H1 (cell line): ENCODE results near the gene DAZAP2. TPM values are rescaled to one million over a fixed set of nuclear protein-coding genes. Genes with fewer than 3 reads are reported as not detected.

Experiments used
- CTCF ChIA-PET: fragments of 300-600 bp; sonication (Branson Sonifier 250); formaldehyde crosslinking; loops from one replicate; lab custom pipeline; 2021; ENCODE audit not compliant: partially characterized antibody; lab: Charles Lee
- POLR2A ChIA-PET: fragments of 300-600 bp; sonication (Branson Sonifier 250); formaldehyde crosslinking; loops from one replicate; lab custom pipeline; 2021; ENCODE audit warnings: inconsistent platforms; ENCODE audit not compliant: partially characterized antibody; lab: Charles Lee
- DNase-seq, 2 experiments: peaks; one replicate each; pipeline versions ENCODE4 v3.0.0 to v3.0.0-alpha.2; 2010 to 2022; ENCODE audit warnings: low spot score in 2 of 2, low read depth in 1 of 2, mixed read lengths in 1 of 2
- FAIRE-seq: peaks from 2 replicates; lab custom pipeline; 2011; peaks lifted over from hg19 to GRCh38; lab: Jason Lieb, UNC
- H2AFZ ChIP-seq: 2 replicates; pipeline ENCODE4 v1.8.1; 2012; ENCODE audit warnings: low read length, inconsistent platforms
- H2AK5ac ChIP-seq: 2 replicates; pipeline ENCODE4 v1.6.1; 2013; ENCODE audit warnings: low read depth, low read length
- H2BK120ac ChIP-seq: replicated peaks from 2 replicates; pipeline ENCODE3; 2013; ENCODE audit warnings: low read depth, low read length, inconsistent platforms
- H2BK12ac ChIP-seq: 2 replicates; pipeline ENCODE4 v1.6.1; 2013; ENCODE audit warnings: low read depth, low read length
- H2BK15ac ChIP-seq: 2 replicates; pipeline ENCODE4 v1.6.1; 2013; ENCODE audit warnings: low read length
- H2BK20ac ChIP-seq: 2 replicates; pipeline ENCODE4 v1.6.1; 2013; ENCODE audit warnings: low read length
- H2BK5ac ChIP-seq: 2 replicates; pipeline ENCODE4 v1.6.1; 2013; ENCODE audit warnings: low read depth, low read length
- H3K14ac ChIP-seq: 2 replicates; pipeline ENCODE4 v1.6.1; 2013; ENCODE audit warnings: inconsistent platforms; ENCODE audit not compliant: insufficient read length
- H3K18ac ChIP-seq: 2 replicates; pipeline ENCODE4 v1.6.1; 2013; ENCODE audit warnings: low read length; ENCODE audit errors: extremely low read depth
- H3K23ac ChIP-seq: 2 replicates; pipeline ENCODE4 v1.6.1; 2013; ENCODE audit warnings: inconsistent platforms; ENCODE audit not compliant: insufficient read length
- H3K23me2 ChIP-seq: 2 replicates; pipeline ENCODE4 v1.6.1; 2013; ENCODE audit warnings: low read depth, low read length
- H3K27ac ChIP-seq: 2 replicates; pipeline ENCODE4 v1.6.1; 2011; ENCODE audit warnings: low read depth, low read length, inconsistent platforms
- H3K27me3 ChIP-seq, 4 experiments: replicated peaks in 1 of 4; 1 replicate in 1 of 4; 2 replicates in 3 of 4; pipeline versions ENCODE4 v1.6.1 to v1.8.1; 2011 to 2013; ENCODE audit warnings: low read length in 3 of 4, mild to moderate bottlenecking in 3 of 4, inconsistent platforms in 2 of 4, mixed read lengths in 2 of 4, moderate library complexity in 1 of 4; ENCODE audit not compliant: control insufficient read depth in 3 of 4, insufficient read depth in 3 of 4; ENCODE audit errors: extremely low read depth in 1 of 4
- H3K36me3 ChIP-seq, 4 experiments: 2 replicates each; pipeline versions ENCODE4 v1.6.1 to v1.8.1; 2011 to 2013; ENCODE audit warnings: mild to moderate bottlenecking in 4 of 4, low read length in 3 of 4, moderate library complexity in 2 of 4, control low read depth in 1 of 4, inconsistent platforms in 1 of 4; ENCODE audit not compliant: insufficient read depth in 4 of 4, control insufficient read depth in 2 of 4
- H3K4ac ChIP-seq: replicated peaks from 2 replicates; pipeline ENCODE3; 2013; ENCODE audit warnings: low read length, low read depth, mixed read lengths, inconsistent platforms; ENCODE audit not compliant: insufficient read length
- H3K4me1 ChIP-seq, 4 experiments: replicated peaks in 1 of 4; 1 replicate in 1 of 4; 2 replicates in 3 of 4; pipeline versions ENCODE4 v1.6.1 to v1.8.1; 2011 to 2013; ENCODE audit warnings: low read length in 3 of 4, inconsistent platforms in 2 of 4, mixed read lengths in 1 of 4; ENCODE audit not compliant: insufficient read depth in 4 of 4, control insufficient read depth in 3 of 4
- H3K4me2 ChIP-seq, 2 experiments: 2 replicates each; pipeline versions ENCODE4 v1.6.1 to v1.8.1; 2011 to 2013; ENCODE audit warnings: low read depth in 2 of 2, low read length in 2 of 2, control low read depth in 1 of 2, inconsistent platforms in 1 of 2, mild to moderate bottlenecking in 1 of 2; ENCODE audit not compliant: insufficient read depth in 1 of 2
- H3K4me3 ChIP-seq, 4 experiments: fragments of 200-600, 300-600 bp in 1 of 4; sonication (generic), shearing (Covaris generic), sonication (Bioruptor Twin) in 1 of 4; 2 replicates each; pipeline versions ENCODE4 v1.5.1 to v1.8.1; 2011 to 2016; ENCODE audit warnings: low read length in 4 of 4, low read depth in 3 of 4, control low read depth in 2 of 4, inconsistent platforms in 2 of 4, mild to moderate bottlenecking in 2 of 4, mixed read lengths in 1 of 4, moderate library complexity in 1 of 4; ENCODE audit not compliant: insufficient read depth in 2 of 4; ENCODE audit errors: extremely low read depth in 1 of 4
- H3K56ac ChIP-seq: replicated peaks from 2 replicates; pipeline ENCODE3; 2013; ENCODE audit warnings: low read depth, mild to moderate bottlenecking, mixed read lengths, low read length, inconsistent platforms; ENCODE audit not compliant: insufficient read length
- H3K79me1 ChIP-seq: 2 replicates; pipeline ENCODE4 v1.6.1; 2013; ENCODE audit warnings: low read depth, low read length, control low read depth
- H3K79me2 ChIP-seq, 2 experiments: 2 replicates each; pipeline versions ENCODE4 v1.6.1 to v1.8.1; 2012 to 2013; ENCODE audit warnings: low read length in 2 of 2, mild to moderate bottlenecking in 2 of 2, inconsistent platforms in 1 of 2; ENCODE audit not compliant: insufficient read depth in 2 of 2, control insufficient read depth in 1 of 2
- H3K9ac ChIP-seq, 4 experiments: replicated peaks in 1 of 4; 1 replicate in 1 of 4; 2 replicates in 3 of 4; pipeline versions ENCODE4 v1.6.1 to v1.8.1; 2011 to 2013; ENCODE audit warnings: low read depth in 3 of 4, low read length in 3 of 4, control low read depth in 2 of 4, mild to moderate bottlenecking in 2 of 4, moderate library complexity in 2 of 4, inconsistent platforms in 1 of 4; ENCODE audit errors: extremely low read depth in 1 of 4
- H3K9me3 ChIP-seq, 2 experiments: 2 replicates each; pipeline versions ENCODE4 v1.6.1 to v1.8.1; 2012 to 2013; ENCODE audit warnings: mild to moderate bottlenecking in 2 of 2, moderate library complexity in 2 of 2, control low read depth in 1 of 2, inconsistent platforms in 1 of 2, low read depth in 1 of 2, low read length in 1 of 2, mixed read lengths in 1 of 2; ENCODE audit not compliant: insufficient read depth in 2 of 2
- H4K20me1 ChIP-seq, 2 experiments: replicated peaks in 1 of 2; 2 replicates each; pipeline versions ENCODE3 to v1.8.1; 2011 to 2013; ENCODE audit warnings: inconsistent platforms in 2 of 2, low read length in 2 of 2, mild to moderate bottlenecking in 1 of 2; ENCODE audit not compliant: insufficient read depth in 2 of 2, control insufficient read depth in 1 of 2
- H4K5ac ChIP-seq: 2 replicates; pipeline ENCODE4 v1.6.1; 2013; ENCODE audit warnings: low read length, low read depth, mixed read lengths, inconsistent platforms; ENCODE audit not compliant: insufficient read length
- H4K8ac ChIP-seq: 2 replicates; pipeline ENCODE4 v1.8.0; 2013; ENCODE audit warnings: mild to moderate bottlenecking, moderate library complexity, low read length, inconsistent platforms; ENCODE audit not compliant: insufficient read depth; ENCODE audit errors: extremely low read depth
- H4K91ac ChIP-seq: replicated peaks from 2 replicates; pipeline ENCODE3; 2013; ENCODE audit warnings: low read length, mixed read lengths, inconsistent platforms; ENCODE audit not compliant: insufficient read length
- CBX8 ChIP-seq: fragments of 300-800, 300-1000 bp; sonication (generic); IDR thresholded peaks from 2 replicates; pipeline ENCODE4 v1.7.1; 2016; ENCODE audit warnings: low read depth, low read length, borderline replicate concordance
- CEBPB ChIP-seq: IDR thresholded peaks from 2 replicates; pipeline ENCODE4 v1.6.1; 2012; ENCODE audit warnings: low read depth, low read length
- EP300 ChIP-seq, 2 experiments: IDR thresholded peaks; 1 replicate in 1 of 2; 2 replicates in 1 of 2; pipeline ENCODE4 v1.6.1; 2011 to 2012; ENCODE audit warnings: low read depth in 2 of 2, low read length in 2 of 2, mild to moderate bottlenecking in 2 of 2, borderline replicate concordance in 1 of 2, inconsistent platforms in 1 of 2, moderate library complexity in 1 of 2
- FOSL1 ChIP-seq: IDR thresholded peaks from 2 replicates; pipeline ENCODE4 v1.6.1; 2011; ENCODE audit warnings: mild to moderate bottlenecking, low read depth, low read length, moderate library complexity; ENCODE audit not compliant: insufficient read depth
- HDAC6 ChIP-seq: IDR thresholded peaks from one replicate; pipeline ENCODE4 v1.7.1; 2012; ENCODE audit warnings: low read depth, mild to moderate bottlenecking, inconsistent platforms, low read length, moderate library complexity
- RNF2 ChIP-seq: fragments of 200-900, 300-1000 bp; sonication (generic); IDR thresholded peaks from 2 replicates; pipeline ENCODE4 v1.7.1; 2016; ENCODE audit warnings: borderline replicate concordance, low read depth, mild to moderate bottlenecking, antibody characterized with exemption, low read length; ENCODE audit not compliant: poor library complexity, severe bottlenecking; ENCODE audit errors: missing control alignments
- TCF12 ChIP-seq: IDR thresholded peaks from 2 replicates; pipeline ENCODE4 v1.6.1; 2011; ENCODE audit warnings: low read depth, mild to moderate bottlenecking, low read length
- USF2 ChIP-seq: IDR thresholded peaks from 2 replicates; pipeline ENCODE4 v1.6.1; 2011; ENCODE audit warnings: low read length, improper control_type of control experiment
- YY1 ChIP-seq: IDR thresholded peaks from 2 replicates; pipeline ENCODE4 v1.6.1; 2011; ENCODE audit warnings: low read depth, mild to moderate bottlenecking, low read length
- WGBS, 2 experiments: shearing (Covaris generic) in 1 of 2; methylation state at CpG; one replicate each; pipeline versions ENCODE4 v1.1.6 to v1.1.7; 2013 to 2015; ENCODE audit warnings: low lambda C conversion rate in 2 of 2, mixed read lengths in 2 of 2, inconsistent platforms in 1 of 2, low coverage in 1 of 2, missing lambda C conversion rate in 1 of 2; ENCODE audit not compliant: insufficient replicate concordance in 2 of 2, insufficient coverage in 1 of 2, insufficient read length in 1 of 2; ENCODE audit errors: extremely low coverage in 1 of 2, missing lambda C conversion rate in 1 of 2; 5-methylcytosine and 5-hydroxymethylcytosine counted together
- polyA plus RNA-seq, 7 experiments: library from polyadenylated mRNA; depleted of rRNA in 3 of 7; stranded (reverse) in 5 of 7; unstranded in 2 of 7; fragments of >200 nt in 5 of 7; fragments of 200-250 nt in 2 of 7; gene quantifications; 1 replicate in 5 of 7; 2 replicates in 1 of 7; 4 replicates in 1 of 7; pipeline versions ENCODE4 v1.2.1 to v1.2.3, GENCODE V29; 2011 to 2013; ENCODE audit warnings: missing spikeins in 2 of 7, mixed read lengths in 2 of 7
- total RNA-seq: library from RNA; stranded (reverse); fragmentation: NEBNext Ultra II Directional; extraction: Animal tissue kit (Norgen Biotek cat#: 25700); gene quantifications from 2 replicates; pipeline ENCODE4 v1.2.1, GENCODE V29; 2021

DAZAP2 gene
- total and polyA plus RNA-seq, 2 of the 8 experiments (the other 6 are each of a cell fraction or from before 2014, with no cell fraction given) = 27.1 to 77.2 TPM

GRCh38 chr12:51216642-51217041 is 22.0 kb upstream of the DAZAP2 start:
- ChIA-PET POLR2A (interaction anchor here (0.6 to 2.6 kb wide), 16 partner anchors 11 to 224 kb away, joined by 3 to 18 read pairs (median 3); partner anchors contain the start of genes CSRNP2, DAZAP2 and TFCP2), CTCF (interaction anchor here (0.7 to 2.5 kb wide), 5 partner anchors 9 to 36 kb away, joined by 3 to 10 read pairs (median 4); no protein-coding TSS in a partner anchor)
- Histone ChIP-seq H2BK5ac (no peak overlapping the region), H3K23me2 (peaks cover 10% of the 10 kb centered on the region; the same call in 1 of the 2 replicates), H2AK5ac (no peak overlapping the region), H3K4me3 (peak overlapping the region; percentile 44 to 85 (median 67); a peak in 7 of 8 replicates), H2BK15ac (no peak overlapping the region), H3K4me1 (peaks cover 0 to 10% (median 7%) of the 10 kb centered on the region in 4 experiments; a peak in 5 of 7 replicates), H3K79me1 (no peaks in the 10 kb centered on the region; the same call in 1 of the 2 replicates), H4K20me1 (no peaks in the 10 kb centered on the region), H2BK120ac (no peak overlapping the region), H2BK20ac (no peak overlapping the region), H4K8ac (no peak overlapping the region), H3K4ac (no peak overlapping the region), H3K27ac (no peak overlapping the region), H3K27me3 (no peaks in the 10 kb centered on the region), H3K9me3 (no peaks in the 10 kb centered on the region), H3K79me2 (peaks cover 0 to 5% of the 10 kb centered on the region in 2 experiments; a peak in 1 of 4 replicates), H2BK12ac (no peak overlapping the region), H3K36me3 (no peaks in the 10 kb centered on the region), H2AFZ (no peak overlapping the region; the same call in 1 of the 2 replicates), H3K56ac (no peak overlapping the region), H4K5ac (no peak overlapping the region), H3K23ac (no peak overlapping the region), H4K91ac (no peak overlapping the region), H3K4me2 (peak overlapping the region; percentile 71 to 78), H3K9ac (no peak overlapping the region; a peak in 1 of 7 replicates), H3K14ac (no peak overlapping the region), H3K18ac (no peak overlapping the region)
- 44% methylated on average over 7 of the region's 7 CpGs; no CpG with 5 or more reads in 1 of the 2 experiments for WGBS, 2 experiments
- FAIRE-seq (no peak), DNase-seq (no peak)
- TF ChIP-seq YY1 (no peak), EP300 (IDR thresholded peaks at IDR 0.05; ENCODE audit: borderline replicate concordance in 1 of 2, low read depth in 2 of 2, low read length in 2 of 2) (no peak), CEBPB (no peak), RNF2 (no peak), CBX8 (no peak), USF2 (no peak), TCF12 (no peak), HDAC6 (no peak), FOSL1 (no peak)
